ENCODE data around the gene UGT1A8.

- TF ChIP-seq CTCF (conservative IDR thresholded peaks at IDR 0.05; ENCODE audit: low read depth in 2 of 2): no peak
- TF ChIP-seq EZH2 (IDR thresholded peaks at IDR 0.05; ENCODE audit: low read depth, unreplicated experiment): no peak
- no peak for TF ChIP-seq REST (IDR thresholded peaks at IDR 0.05; ENCODE audit: unreplicated experiment)
- TF ChIP-seq POLR2AphosphoS5 (IDR thresholded peaks at IDR 0.05; ENCODE audit: low read depth): no peak
- TF ChIP-seq EZH2phosphoT487 (IDR thresholded peaks at IDR 0.05; ENCODE audit: unreplicated experiment): no peak
- TF ChIP-seq ETS1 (IDR thresholded peaks at IDR 0.05): no peak
- TF ChIP-seq JUNB (IDR thresholded peaks at IDR 0.05; ENCODE audit: unreplicated experiment): no peak
- TF ChIP-seq STAT1 (IDR thresholded peaks at IDR 0.05; ENCODE audit: unreplicated experiment): no peak
These were observed 2.8 kb downstream of the UGT1A8 start for GRCh38 chr2:233620204-233620603.
